NCI-H69 (cell line): ENCODE results near the gene ITPR3.

Experiments
- DNase-seq: peaks from one replicate; lab custom pipeline; 2025; lab: John Stamatoyannopoulos, UW

The ITPR3 gene

DNA sequence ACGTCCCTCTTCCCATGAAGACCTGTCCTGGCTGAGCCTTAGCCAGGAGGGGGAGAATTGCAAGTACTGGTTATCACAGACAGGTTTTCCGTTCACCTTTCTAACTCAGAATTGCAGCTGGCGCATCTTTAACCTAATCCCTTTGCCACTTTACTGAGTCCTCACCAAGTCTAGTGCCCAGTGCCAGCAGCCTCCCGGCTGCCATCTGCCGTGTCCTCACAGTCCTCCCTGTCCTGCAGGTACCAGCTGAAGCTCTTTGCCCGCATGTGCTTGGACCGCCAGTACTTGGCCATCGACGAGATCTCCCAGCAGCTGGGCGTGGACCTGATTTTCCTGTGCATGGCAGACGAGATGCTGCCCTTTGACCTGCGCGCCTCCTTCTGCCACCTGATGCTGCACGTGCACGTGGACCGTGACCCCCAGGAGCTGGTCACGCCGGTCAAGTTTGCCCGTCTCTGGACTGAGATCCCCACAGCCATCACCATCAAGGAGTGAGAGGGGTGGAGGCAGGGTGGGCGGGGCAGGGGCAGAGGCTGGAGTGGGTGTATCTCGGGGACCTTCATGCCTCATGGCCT is 49.1 kb downstream of the ITPR3 start:
- no peak for DNase-seq

DNA sequence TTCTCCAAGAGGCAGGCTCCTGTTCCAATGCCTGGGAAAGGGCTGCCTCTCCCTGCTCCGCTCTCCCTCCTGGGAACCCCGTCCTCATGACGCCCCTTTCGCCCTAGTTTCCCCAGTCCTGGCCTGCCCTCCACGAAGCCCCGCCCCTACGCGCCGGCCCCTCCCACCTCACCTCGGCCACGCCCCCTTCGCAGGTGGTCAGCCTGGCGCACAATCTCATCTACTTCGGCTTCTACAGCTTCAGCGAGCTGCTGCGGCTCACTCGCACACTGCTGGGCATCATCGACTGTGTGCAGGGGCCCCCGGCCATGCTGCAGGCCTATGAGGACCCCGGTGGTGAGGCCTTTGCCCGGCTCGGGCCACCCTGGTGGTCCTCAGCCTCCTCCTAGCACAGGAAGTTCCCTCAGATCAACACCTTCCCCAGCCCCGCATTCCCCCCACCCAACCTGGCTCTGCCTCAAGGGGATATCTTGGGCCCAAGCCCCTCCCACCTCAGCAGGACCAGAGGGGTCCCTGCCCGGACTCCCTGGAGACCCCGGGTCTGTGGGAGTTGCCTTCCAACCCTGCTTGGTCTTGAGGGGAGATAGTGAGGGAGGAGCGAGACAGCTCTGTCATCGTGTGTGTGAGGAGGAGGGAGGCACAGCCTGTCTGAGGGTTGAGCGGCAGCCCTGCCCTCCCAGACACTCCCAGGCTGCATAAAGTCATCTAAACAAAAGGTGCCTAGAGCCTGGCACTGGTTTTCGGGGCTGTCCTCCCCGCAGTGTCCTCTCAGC is 50.0 kb downstream of the ITPR3 start:
- DNase-seq, result no peak

DNA sequence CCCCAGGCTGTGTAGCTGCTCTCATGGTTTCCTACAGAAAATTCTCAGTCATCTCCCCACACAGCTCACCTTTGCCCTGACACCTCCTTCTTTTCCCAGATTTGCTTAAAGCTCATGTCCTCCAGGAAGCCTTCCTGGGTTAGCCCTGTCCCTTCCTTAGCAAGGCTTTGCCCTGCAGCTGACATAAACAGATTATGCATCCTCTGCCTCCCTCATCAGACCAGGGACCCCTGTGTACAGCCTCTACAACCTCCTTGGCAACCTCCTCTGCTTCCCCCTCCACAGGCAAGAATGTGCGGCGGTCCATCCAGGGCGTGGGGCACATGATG is 50.6 kb downstream of the ITPR3 start:
- no peak for DNase-seq

DNA sequence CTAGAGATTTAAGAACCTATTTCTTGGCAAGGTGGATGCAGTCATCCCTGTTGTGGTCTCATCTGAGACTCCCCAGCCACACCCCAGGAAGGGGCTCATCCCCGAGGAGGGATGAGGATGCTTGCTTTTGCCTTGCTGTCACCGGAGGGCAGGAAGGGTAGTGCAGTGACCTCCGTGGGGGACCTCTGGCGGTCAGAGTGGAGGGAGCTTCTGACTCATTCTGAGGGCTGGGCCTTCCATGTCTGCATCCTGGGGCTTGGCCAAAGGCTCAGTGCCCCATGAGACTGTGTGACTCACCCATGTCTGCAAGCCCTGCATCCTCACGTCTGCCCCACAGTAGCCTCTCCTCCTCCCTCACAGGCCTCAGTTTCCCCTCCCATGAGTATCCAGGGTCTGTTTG is 51.7 kb downstream of the ITPR3 start:
- DNase-seq, result no peak

DNA sequence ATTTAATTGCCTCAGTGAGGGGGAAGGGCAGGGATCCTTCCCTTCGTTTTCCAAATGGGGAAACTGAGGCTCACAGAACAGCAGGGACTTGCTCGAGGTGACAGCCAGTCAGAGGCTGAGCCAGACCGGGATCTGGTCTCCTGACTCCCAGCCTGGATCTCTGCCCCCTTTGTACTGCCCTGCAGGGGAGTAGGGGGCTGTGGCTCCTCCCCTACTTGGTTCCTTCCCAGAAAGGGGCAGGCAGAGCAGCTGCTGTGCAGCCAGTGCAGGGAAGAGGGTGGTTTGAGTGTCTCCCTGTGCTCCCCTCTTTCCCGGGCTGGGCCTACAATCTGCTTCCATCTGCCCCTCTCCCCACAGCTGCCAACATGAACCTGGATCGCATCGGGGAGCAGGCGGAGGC is 52.7 kb downstream of the ITPR3 start:
- no peak for DNase-seq

DNA sequence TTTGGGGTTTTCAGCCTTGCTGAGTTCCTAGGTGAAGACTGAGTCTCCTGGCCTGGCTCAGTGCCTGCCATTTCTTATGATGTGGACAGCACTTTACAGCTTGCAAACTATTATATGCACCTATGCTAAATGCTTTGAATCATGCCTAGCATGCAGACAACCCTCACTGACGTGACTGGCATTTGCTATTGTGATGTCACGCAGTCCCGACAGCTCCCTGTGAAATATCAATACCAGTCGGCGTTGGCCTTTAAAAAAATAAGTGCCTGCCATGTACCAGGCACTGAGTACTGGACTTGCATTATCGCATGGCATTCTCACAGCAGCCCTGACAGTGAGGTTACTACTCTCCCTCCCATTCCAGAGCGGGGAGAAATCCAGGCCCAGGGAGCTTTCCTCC is 54.8 kb downstream of the ITPR3 start:
- DNase-seq, result no peak

DNA sequence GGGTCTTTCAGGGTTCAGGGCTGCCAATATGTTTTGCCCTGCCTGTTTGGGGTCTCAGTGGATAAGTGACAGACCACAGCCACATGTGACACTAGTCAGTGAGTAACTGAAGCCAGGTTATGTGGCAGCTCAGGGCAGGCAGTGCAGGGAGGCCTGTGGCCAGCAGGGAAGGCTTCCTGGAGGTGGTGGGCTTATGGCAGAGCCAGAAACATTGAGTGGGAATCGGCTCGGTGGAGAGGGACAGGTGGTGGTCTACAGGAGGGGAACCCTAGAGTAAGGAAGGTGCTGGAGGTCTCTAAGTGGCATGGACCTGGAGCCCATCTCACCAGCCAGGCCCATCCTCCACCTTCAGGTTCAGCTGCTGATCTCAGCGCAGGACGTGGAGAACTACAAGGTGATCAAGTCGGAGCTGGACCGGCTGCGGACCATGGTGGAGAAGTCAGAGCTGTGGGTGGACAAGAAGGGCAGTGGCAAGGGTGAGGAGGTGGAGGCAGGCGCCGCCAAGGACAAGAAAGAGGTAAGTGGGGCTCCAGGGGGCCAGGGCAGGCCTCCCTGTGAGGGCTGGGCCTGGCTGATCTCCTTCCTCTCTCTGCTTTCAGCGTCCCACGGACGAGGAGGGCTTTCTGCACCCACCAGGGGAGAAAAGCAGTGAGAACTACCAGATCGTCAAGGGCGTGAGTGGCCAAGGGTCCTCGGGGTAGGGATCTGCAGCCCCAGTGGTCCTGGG is 55.5 kb downstream of the ITPR3 start:
- no peak for DNase-seq

DNA sequence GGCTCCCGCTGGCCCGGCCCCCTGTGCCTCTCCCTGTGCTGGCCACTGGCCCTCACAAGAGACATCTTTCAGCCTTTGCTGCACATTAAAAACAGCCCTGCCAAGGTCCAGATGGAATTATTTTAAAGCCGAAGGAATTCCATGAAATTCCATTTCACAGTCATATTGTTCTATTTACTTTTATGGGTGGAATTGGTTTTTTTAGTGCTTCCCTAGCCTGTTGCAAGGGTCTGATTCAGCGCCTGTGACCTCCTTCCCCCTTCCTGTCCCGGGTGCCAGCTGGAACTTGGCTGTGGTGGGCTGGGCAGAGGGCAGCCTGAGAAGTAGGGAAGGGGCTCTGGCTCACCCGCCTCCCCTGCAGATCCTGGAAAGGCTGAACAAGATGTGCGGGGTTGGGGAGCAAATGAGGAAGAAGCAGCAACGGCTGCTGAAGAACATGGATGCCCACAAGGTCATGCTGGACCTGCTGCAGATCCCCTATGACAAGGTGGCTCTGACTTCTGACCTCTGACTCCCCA is 56.1 kb downstream of the ITPR3 start:
- no peak for DNase-seq

DNA sequence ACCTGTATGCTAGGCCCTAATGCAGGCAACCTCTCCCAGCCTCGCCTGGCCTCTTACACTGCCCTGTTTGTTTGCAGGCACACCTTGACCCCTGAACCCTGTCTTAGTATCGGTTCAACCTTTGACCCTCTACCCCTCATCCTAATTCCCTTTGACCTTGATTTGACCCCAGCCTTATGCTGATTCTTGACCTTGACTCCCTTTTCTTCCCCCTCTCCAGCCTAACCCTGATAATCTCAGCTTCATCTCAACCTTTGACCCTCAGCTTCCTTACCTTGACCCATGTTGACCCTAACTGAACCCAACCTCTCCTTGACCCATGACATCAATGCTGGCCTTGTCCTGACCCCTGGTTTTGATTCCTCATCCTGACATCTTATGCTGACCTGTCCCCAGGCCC is 56.6 kb downstream of the ITPR3 start:
- DNase-seq, result no peak

DNA sequence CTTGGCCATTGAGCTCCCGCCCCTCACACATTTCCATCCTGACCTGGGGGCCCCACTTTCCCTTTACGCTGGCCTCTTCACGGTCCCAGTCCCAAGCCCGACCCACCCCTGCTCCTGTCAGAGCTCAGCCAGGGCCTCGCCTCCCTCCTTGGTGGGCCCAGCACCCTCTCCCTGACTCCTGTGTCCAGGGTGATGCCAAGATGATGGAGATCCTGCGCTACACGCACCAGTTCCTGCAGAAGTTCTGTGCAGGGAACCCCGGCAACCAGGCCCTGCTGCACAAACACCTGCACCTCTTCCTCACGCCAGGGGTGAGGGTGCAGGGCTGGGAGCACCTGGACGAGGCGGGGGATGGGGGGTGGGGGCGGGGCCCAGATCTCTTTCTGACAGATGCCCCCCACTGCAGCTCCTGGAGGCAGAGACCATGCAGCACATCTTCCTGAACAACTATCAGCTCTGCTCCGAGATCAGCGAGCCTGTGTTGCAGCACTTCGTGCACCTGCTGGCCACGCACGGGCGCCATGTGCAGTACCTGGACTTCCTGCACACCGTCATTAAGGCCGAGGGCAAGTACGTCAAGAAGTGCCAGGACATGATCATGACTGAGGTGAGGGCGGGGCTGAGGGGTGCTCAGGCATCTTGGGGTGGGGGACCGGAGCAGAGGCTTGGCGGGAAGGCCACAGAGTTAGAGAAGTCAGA is 57.3 kb downstream of the ITPR3 start:
- no peak for DNase-seq

DNA sequence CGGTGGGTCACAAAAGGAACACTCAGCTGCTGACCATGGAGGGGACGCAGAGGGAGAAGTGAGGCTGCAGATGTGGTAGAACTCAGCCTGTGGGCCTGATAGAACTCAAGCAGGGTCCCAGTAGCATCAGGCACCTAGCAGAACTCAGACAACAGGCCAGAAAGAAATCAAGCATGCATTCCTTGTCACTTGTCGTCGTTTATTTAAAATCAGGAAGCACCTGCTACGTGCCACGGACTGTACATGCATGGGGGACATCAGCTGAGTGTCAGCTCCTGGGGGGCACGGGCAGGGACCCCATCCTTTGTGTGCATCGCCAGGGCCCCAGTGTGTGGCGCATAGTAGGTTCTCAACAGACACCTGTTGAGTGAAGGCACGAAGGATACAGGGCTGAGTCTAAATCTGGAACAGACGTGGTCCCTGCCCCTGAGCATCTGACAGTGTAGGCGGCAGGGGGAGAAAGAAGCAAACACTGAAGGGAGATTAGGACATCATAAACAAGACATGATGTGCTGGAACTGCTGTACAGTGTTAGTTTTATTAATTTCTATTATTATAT is 57.9 kb downstream of the ITPR3 start:
- DNase-seq, result no peak

DNA sequence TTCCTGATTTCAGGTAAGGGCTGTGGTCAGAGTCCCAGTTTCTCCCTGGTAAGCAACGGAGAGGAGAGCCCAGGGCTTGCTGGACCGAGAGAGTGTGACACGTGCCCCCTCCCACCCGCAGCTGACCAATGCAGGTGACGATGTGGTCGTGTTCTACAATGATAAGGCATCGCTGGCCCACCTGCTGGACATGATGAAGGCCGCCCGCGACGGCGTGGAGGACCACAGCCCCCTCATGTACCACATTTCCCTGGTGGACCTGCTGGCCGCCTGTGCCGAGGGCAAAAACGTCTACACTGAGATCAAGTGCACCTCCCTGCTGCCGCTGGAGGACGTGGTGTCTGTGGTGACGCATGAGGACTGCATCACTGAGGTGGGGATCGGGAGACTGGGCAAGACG is 58.6 kb downstream of the ITPR3 start:
- no peak for DNase-seq

DNA sequence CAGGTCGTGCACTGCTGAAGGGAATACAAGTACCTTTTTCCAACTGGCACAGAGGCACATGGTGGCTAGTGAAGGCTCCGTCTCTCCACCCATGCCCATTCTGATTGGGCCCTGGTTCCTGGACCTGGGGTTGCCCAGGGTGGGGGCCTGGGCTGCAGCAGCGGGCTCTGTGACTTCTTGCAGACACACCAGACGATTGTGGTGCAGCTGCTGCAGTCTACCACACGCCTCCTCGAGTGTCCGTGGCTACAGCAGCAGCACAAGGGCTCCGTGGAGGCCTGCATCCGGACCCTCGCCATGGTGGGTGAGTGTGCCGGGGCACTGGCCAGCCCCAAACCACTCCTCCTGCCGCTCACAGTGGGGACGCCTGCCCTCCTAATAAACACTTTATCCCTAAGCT is 61.2 kb downstream of the ITPR3 start:
- DNase-seq, result no peak

DNA sequence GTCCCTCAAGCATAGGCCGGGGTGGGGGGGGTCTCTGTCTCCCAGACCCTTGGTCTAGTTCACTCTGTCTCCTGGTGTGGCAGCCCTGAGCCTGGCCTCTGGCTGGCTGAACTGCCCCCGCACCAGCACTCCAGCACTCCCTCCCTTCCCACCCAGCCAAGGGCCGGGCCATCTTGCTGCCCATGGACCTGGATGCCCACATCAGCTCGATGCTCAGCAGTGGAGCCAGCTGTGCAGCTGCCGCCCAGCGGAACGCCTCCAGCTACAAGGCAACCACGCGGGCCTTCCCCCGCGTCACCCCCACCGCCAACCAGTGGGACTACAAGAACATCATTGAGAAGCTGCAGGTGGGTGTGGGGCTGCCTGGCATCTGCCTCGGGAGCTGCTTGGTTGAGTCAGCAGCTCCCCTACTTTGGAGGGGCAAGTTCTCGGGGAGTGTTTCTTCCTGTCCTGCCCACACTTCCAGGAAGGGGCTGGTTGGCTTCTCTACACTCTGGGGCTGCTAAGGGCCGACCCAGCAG is 62.0 kb downstream of the ITPR3 start:
- DNase-seq, result no peak

DNA sequence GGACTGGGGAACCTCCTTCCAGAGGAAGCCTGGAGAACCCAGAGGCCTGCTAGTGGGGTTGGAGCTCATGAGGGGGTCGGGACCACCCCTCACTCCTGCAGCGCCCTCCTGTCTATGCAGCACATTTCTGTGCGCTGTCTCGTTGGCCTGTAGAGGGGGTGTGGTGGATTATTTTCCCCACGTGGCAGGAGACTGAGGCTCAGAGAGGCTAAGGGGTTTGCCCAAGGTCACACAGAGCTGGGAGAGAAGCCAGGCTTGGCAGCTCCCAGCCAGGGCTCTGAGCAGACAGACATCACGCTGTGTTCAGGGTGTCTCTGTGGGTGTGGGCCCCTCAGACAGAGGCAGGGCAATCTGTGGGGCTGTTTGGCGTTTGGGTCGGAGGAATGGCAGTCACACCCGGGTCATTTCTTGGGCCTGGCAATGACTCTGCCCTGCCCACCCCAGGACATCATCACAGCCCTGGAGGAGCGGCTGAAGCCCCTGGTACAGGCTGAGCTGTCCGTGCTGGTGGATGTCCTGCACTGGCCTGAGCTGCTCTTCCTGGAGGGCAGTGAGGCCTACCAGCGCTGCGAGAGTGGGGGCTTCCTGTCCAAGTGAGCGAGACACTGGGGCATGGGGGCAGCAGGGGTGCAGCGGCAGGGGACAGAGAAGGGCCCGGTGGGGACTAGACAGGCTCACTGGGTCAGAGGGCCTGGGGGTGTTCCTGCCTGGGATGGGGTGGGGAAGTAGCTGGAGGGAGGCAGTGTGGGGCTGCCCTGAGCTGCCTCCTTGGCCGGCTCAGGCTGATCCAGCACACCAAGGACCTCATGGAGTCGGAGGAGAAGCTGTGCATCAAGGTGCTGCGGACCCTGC is 62.7 kb downstream of the ITPR3 start:
- DNase-seq, result no peak

DNA sequence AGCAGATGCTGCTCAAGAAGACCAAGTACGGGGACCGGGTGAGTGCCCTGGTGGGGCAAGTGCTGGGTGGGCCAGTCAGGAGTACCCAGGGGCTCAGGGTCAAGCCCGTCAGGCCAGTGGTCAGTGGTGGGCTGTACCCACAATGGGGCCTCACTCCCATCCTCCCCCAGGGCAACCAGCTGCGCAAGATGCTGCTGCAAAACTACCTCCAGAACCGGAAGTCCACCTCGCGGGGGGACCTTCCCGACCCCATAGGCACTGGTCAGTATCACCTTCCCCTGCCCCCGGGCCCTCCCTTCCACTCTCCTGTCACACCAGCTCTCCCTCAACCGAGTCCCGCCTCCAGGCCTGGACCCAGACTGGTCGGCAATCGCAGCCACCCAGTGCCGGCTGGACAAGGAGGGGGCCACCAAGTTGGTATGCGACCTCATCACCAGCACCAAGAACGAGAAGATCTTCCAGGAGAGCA is 63.3 kb downstream of the ITPR3 start:
- DNase-seq, result no peak

DNA sequence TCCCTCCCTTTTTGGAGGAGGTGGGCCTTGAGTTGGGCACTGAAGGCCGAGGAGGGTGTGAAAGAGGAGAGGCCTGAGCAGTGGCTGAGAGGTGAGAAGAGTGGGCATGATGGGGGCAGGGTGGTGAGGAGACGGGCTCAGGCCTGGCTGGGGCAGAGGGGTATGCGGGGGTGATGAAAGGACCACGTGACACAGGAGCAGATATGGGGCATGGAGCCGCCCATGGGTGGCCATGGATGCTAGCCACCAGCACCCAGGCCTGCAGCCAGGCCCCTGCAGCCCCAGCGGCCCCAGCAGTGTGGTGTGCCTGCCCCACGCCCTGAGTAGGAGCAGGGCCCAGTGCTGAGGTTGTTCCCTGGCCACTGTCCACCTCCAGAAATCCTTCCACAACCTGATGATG is 63.9 kb downstream of the ITPR3 start:
- DNase-seq, result no peak

DNA sequence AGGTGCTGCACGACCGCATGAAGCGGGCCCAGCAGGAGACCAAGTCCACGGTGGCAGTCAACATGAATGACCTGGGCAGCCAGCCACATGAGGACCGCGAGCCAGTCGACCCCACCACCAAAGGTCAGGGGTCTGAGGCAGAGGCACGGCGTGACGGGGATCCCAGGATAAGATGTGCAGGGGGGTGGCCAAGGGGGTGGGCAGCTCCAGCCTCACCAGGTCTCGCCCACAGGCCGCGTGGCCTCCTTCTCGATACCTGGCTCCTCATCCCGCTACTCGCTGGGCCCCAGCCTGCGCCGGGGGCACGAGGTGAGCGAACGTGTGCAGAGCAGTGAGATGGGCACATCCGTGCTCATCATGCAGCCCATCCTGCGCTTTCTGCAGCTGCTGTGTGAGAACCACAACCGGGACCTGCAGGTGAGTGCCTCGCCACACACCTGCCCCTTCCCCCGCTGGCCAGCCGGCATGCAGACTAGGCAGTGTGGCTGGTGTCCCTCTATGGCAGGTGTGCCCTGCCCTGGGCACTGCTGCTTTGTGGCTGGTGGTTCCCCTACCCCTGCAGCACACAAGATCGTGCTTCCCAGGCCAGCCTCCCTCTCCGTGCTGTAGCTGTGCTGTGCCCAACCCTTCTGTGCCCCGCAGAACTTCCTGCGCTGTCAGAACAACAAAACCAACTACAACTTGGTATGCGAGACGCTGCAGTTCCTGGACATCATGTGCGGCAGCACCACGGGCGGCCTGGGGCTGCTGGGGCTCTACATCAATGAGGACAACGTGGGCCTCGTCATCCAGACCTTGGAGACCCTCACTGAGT is 64.5 kb downstream of the ITPR3 start:
- DNase-seq, result no peak

DNA sequence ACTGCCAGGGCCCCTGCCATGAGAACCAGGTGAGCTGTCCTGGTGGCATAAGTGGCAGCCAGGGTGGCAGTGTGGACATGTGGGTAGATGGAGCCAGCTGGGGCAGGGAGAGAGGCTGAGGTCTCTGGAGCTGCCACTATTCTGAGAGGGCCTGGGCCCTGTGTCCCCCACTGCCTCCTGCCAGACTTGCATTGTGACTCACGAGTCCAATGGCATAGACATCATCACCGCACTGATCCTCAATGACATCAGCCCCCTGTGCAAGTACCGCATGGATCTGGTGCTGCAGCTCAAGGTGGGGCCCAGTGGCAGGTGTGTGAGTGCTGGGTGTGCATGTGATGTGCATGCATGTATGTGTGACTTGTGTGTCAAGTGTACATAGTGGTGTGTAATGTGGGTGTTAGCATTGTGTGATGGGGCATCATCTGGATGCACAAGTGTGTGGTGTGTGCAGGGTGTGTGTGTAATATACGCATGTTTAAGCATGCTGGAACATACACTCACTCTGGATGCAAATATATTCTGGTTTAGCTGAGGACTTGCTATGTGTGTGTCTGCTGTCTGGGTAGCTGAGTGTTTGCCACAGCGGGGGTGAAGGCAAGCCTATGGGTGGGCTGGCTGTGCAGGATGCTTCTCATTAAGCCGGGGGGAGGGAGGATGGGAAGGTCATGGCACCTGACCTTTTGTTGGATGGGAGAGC is 65.3 kb downstream of the ITPR3 start:
- DNase-seq, result no peak
